Measurements from ENCODE around the gene GALP. TPM values are rescaled to one million over a fixed set of nuclear protein-coding genes. Genes with fewer than 3 reads are reported as not detected.
A peak's percentile ranks its signal among the peaks of the same experiment; 100 is the strongest.
"Not testable (repeated sequence)": the region's sequence is repeated elsewhere in the genome, so short reads cannot be mapped to it uniquely, and the experiment has no call there.

Gene GALP
- total RNA-seq, 1 donor from 2014 or later = not detected

DNA sequence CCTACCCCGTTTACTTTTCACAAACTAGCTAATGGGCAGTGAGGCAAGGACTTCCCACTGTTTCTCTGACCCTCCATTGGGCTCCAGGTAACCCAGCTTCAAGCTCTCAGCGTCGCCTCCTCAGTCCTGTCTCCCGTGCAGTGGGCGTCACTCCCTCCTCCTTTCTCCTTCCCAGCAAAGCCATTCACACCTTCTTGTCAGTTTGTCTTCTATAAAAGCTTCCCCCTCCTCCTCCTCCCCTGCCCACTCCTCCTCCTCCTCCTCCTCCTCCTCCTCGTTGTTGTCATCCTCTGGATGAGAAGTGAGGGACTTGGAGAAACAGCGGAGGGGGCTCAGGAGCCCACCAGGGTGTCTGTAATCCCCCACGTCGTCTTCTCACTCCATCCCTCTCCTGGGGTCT, 1.7 kb upstream of the GALP start:
- intact Hi-C loops (cut with DNase I) = loop anchor here (5.0 kb wide), 1 partner anchor 97 kb away; no protein-coding TSS in a partner anchor
- ATAC-seq (ENCODE audit: poor library complexity) (no peak), DNase-seq (no peak)

DNA sequence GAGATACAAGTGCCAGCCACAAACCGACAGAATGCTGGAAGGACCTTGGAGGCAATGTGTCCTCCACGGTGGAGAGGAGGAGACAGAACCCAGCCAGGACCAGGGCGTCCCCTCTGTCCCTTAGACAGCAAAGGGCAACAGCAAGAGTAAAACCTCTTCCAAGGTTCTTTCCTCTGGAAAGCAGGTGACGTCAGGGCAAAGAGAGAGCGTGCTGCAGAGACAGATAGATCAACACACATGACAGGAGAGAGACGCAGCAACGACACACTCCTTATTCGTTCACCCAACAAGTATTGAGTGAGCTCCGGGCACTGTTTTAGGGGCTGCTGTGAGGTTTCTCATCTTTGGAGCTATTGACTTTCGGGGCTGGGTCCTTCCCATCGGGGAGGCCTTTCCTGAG, 1.3 kb upstream of the GALP start:
- DNase-seq = no peak
- intact Hi-C loops (cut with DNase I) = loop anchor here (5.0 kb wide), 1 partner anchor 97 kb away; no protein-coding TSS in a partner anchor
- ATAC-seq (ENCODE audit: poor library complexity) = no peak

DNA sequence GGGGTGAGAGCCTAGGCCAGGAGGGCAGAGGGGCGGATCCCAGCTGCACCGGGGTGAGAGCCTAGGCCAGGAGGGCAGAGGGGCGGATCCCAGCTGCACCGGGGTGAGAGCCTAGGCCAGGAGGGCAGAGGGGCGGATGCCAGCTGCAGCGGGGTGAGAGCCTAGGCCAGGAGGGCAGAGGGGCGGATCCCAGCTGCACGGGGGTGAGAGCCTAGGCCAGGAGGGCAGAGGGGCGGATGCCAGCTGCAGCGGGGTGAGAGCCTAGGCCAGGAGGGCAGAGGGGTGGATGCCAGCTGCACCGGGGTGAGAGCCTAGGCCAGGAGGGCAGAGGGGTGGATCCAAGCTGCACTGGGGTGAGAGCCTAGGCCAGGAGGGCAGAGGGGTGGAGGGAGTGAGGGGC, 502 bp downstream of the GALP start:
- ATAC-seq (ENCODE audit: poor library complexity); DNase-seq; intact Hi-C loops (cut with DNase I): not testable (repeated sequence)

DNA sequence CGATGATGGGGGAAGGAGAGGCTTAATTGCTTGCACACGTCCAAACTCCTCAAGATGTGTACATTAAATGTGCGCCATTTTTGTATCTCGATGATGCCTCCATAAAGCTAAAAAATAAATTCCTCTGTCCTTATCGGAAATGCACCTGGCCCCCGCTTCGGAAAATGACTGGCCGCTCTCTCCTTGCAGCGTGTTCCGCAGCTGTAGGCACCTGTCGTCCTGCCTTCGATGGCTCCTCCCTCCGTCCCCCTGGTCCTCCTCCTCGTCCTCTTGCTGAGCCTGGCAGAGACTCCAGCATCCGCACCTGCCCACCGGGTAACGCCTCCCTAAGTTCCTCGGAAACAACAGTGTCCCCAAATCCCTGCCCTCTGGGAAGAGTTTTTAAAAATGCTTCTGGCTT, 1.1 kb downstream of the GALP start:
- ATAC-seq (ENCODE audit: poor library complexity) (no peak), DNase-seq (no peak)
- intact Hi-C loops (cut with DNase I) = no loop called here

DNA sequence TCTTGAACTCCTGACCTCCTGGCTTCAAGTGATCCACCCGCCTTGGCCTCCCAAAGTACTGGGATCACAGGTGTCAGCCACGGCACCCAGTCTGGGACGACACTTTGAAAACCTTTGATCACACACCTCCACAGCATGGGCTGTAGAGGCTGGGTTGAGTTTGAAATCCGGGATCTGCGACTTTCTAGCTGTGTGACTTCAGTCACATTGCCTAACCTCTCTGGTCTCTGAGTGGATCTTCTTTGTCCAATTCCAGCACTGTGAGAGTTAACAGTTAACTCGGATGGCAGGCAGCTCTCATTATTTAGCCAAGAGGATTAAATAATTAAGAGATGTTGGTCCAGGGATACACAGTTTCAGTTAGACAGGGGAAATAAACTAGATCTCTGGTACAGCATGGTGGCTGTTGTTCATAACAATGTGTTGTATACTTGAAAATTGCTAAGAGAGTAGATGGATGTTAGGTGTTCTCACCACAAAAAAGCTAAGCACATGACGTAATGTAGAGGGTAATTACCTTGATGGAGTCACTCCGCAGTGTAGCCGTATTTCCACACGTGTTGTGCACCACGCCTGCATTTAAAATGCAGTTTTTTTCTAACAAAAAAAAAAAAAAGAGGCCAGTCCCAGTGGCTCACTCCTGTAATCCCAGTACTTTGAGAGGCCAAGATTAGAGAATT, 1.9 kb downstream of the GALP start:
- no peak for ATAC-seq (ENCODE audit: poor library complexity)
- intact Hi-C loops (cut with DNase I) = no loop called here
- no peak for DNase-seq

DNA sequence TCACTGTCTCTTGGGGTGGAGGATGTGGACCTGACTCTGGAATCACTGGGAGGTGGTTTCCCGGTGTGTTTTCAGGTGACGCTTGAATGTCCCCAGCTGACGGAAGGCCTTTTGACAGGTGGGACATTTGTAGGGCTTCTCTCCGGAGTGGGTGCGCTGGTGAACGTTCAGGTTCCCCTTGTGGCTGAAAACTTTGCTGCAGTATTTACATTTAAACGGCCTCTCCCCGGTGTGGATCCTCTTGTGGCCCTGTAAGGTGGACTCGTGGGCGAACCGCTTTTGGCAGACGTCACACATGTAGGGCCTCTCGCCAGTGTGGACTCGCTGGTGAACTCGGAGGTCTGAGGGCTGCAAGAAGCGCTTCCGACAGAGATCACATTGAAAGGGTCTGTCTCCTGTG, 14.0 kb downstream of the GALP start:
- intact Hi-C loops (cut with DNase I) = no loop called here
- no peak for DNase-seq
- no peak for ATAC-seq (ENCODE audit: poor library complexity)

DNA sequence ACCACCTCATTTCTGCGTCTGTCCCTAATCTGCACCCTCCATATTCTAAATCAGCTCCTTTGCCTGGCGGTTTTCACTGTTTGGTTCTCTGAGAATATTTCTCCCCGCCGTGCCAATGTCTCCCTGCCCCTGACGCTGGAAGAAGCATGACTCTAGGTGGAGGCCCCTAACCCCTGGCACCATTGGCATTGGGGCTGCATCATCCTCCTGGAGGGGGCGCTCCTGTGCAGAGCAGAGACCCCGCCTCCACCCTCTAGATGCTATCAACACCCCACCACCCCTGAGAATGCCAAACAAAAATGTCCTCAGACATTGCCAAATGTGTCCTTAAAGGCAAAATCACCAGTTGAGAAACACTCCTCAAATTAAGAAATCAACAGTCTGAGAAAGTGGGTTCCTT, 15.3 kb downstream of the GALP start:
- ATAC-seq (ENCODE audit: poor library complexity) (no peak), DNase-seq (no peak)
- intact Hi-C loops (cut with DNase I) = no loop called here

DNA sequence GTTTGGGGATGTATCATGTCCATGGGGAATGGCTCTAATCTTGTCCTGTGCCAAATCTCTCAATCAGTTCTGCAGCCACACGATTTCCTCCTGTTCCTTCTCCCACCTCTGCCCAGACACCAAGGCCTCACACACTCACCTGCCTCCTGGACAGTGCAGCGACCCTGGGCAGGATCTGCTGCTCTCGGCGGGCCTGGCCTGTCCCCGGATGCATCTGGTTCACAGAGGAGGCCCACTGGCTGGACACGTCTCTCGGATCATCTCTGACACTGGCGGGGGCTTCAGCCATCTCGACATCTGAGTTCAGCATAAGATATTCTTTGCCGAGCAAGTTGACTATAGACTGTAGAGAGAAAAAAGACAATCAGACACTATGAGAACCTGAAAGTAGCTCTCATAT, 15.9 kb downstream of the GALP start:
- intact Hi-C loops (cut with DNase I) = no loop called here
- ATAC-seq (ENCODE audit: poor library complexity) (no peak), DNase-seq (no peak)

DNA sequence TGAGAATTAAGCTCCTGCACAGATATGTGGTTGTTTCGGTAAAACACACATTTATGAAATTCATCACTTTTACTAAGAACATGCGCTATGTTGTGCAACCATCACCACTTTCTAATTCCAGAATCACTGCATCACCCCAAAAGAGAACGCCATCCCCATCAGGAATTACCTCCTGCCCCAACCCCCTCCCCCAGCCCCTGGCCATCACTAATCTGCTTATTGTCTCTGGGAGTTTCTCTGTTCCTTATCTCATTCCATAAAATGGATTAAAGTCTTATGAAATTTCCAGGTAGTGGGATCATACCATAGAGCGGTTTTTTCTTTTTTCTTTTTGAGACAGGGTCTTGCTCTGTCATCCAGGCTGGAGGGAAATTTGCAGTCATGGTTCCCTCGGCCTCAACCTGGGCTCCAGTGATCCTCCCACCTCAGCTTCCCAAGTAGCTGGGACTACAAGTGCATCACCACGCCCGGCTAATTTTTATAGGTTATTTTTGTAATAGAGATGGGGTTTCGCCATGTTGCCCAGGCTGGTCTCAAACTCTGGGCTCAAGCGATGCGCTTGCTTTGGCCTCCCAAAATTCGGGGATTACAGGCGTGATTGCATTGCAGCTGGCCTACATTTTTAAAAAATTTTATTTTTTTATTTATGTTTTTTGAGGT, 18.3 kb downstream of the GALP start:
- no peak for ATAC-seq (ENCODE audit: poor library complexity)
- intact Hi-C loops (cut with DNase I) = no loop called here

DNA sequence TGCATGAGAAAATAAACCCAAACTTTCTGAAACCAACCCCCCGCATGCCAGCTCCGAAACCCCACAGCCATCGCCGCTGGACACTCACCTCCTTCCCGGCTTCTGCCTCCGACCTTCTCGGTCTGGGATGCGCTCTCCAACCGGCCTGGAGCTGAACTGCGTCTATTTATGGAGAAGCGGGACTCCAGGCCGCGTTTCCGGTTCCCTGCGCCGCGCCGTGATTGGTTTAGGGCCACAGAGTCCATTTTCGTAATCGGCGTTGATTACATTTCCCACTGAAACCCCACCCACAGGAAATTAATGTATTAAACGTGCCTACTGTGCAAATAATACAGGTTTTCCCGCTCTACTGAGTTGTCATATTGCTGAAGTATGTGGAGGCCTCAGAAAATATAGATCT, 21.8 kb downstream of the GALP start, which contains the start of gene ZSCAN5B:
Gene ZSCAN5B, minus strand, starts transcription at position 138 of the 400 bp plus-strand sequence. CDS start 4,731 bp downstream, outside the sequence.
- DNase-seq; intact Hi-C loops (cut with DNase I); ATAC-seq (ENCODE audit: poor library complexity): not testable (repeated sequence)

More for the DNA sequence above, 18.3 kb downstream of the GALP start:
- no peak for DNase-seq

DNA sequence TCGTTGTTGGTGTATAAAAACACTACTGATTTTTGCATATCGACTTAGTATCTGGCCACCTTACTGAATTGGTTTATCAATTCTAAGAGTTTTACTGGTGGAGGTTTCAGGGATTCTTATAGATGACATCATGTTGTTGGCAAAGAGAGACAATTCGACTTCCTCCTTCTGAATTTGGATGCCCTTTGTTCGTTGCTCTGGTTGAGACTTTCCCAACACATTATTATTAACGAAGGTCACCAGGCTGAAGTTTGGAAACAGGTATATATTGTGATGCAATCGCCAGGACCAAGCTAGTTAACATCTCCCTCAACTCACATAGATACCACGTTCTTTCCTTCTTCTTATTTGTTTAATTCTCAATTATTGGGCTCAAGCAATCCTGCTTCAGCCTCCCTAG, 23.9 kb downstream of the GALP start:
- no peak for DNase-seq
- intact Hi-C loops (cut with DNase I) = no loop called here

DNA sequence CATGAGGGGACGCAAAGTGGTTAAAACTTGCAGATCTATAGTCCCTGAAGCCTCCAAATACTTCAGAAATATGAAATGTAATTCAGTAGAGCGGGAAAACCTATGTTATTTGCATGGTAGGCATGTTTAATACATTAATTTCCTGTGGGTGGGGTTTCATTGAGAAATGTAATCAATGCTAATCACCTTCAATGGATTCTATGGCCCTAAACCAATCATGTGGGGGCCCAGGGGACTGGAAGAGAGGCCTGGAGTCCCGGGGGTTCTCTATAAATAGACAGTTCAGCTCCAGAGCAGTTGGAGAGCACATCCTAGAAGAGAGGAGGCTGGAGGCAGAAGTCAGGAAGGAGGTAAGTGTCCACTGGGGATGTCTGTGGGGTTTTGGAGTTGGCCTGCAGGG, 26.2 kb downstream of the GALP start, which contains the start of gene ZSCAN5C:
Gene ZSCAN5C, plus strand, starts transcription at position 301 of the 400 bp plus-strand sequence. CDS start 3,641 bp downstream, outside the sequence.
- intact Hi-C loops (cut with DNase I) = no loop called here
- ATAC-seq (ENCODE audit: poor library complexity) (no peak), DNase-seq (no peak)

More for the DNA sequence above, 23.9 kb downstream of the GALP start:
- no peak for ATAC-seq (ENCODE audit: poor library complexity)

DNA sequence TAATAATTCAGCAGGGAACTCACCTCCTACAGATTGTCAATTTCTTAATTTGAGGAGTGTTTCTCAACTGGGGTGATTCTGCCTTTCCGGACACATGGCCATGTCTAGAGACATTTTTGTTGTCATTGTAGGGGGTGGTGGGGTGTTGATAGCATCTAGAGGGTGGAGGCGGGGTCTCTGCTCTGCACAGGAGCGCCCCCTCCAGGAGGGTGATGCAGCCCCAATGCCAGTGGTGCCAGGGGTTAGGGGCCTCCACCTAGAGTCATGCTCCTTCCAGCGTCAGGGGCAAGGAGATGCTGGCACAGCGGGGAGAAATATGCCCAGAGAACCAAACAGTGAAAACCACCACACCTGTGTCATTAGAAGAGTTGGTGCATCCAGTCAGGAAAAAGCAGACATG, 31.8 kb downstream of the GALP start:
- DNase-seq; intact Hi-C loops (cut with DNase I); ATAC-seq (ENCODE audit: poor library complexity): not testable (repeated sequence)

DNA sequence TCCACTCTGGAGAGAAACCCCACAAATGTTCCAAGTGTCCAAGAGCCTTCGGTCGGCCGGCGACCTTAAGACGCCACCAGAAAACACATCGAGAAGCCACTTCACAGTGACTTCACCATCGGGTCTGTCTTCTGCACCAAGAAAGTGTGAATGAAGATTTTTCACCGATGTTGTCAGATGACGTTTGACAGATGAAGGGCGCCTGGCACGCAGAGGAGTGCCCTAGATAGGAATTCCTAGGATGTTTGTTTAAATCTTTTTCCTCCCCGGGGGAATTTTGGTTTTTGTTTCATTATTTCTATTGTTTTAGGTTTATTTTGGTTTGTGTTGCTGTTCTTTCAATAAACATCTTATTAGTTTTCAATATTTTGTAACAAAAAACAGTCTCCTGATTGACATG, 33.3 kb downstream of the GALP start:
- DNase-seq (no peak), ATAC-seq (ENCODE audit: poor library complexity) (no peak)
- intact Hi-C loops (cut with DNase I) = no loop called here

DNA sequence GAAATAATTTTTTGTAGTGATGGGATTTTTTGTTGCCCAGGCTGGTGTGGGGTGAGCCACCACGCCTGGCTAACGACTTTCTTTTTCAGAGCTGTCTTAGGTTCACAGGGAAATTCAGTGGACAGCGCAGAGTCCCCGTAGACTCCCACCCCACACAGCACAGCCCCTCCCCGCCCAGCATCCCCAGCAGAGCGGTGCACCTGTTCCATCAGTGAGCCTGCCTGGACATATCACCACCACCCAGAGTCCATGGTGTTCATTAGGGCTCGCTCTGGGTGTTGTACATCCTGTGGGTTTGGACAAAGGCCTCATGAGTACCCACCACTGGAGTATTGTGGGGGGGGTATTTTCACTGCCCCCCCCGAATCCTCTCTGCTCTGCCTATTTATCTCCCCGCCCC, 34.2 kb downstream of the GALP start:
- ATAC-seq (ENCODE audit: poor library complexity); DNase-seq; intact Hi-C loops (cut with DNase I): not testable (repeated sequence)

DNA sequence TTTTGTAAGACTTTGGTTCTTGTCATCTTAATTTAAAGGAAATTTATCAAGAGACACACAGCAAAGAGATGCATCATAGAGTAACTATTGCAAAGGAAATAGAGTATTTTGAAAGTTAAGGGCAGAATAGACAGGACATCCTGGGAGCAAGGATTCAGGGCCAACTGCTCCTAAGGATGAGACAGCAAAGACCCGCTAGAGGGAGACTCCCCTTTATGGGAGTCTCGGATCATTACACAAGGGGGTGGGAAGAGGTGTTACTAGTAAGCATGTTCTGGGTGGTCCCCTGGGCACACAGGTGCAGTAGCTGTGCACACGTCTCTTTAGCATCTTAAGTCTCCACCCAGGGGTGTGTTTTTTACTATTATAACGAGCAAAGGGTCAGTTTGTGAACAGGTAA, 35.9 kb downstream of the GALP start:
- DNase-seq (no peak), ATAC-seq (ENCODE audit: poor library complexity) (no peak)
- intact Hi-C loops (cut with DNase I) = no loop called here

DNA sequence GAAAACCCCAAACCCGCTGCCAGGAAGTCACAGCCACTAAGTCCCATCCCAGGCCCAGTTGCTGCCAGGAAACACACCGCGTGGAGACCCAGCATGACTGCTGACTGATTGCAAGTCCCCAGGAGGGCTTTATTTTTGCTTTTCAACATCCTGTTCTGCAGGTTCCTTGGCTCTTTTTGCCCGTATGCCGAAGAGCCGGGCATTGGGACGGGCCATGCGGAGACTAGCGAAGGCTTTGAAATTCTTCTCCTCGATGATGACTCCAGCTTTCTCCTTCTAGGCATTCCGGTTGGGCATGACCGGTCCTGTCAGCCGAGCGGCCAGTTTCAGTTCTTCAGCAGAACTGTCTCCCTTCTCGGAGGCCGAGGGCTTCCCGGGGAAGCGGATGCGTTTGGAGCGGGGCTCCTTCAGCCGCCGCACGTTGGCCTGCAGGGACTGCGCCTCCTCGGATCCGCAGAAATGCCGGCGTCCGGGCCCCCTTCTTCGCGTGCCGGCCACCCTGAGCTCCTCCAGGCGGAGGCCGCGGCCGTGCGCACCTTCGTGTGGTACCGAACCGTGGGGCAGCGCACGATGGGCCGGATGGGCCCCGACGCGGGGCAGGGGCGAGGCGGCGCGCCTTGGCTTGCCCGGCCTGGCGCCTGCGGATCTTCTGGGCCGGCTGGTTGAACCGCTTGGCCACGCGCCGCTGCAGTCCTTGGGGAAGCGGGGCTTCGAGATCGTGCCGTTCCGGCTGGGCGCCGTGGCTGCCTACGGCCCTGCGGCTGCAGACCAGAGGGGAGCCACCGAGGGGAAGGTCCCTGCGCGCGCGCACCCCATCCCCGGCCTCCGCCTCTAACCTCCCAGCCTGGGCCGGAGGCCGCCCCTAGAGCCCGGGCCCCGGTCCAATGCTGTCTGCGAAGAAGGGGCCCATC, 41.5 kb downstream of the GALP start:
- peak; percentile 49 for ATAC-seq (ENCODE audit: poor library complexity)
- peak; percentile 44 for DNase-seq
- intact Hi-C loops (cut with DNase I) = no loop called here

DNA sequence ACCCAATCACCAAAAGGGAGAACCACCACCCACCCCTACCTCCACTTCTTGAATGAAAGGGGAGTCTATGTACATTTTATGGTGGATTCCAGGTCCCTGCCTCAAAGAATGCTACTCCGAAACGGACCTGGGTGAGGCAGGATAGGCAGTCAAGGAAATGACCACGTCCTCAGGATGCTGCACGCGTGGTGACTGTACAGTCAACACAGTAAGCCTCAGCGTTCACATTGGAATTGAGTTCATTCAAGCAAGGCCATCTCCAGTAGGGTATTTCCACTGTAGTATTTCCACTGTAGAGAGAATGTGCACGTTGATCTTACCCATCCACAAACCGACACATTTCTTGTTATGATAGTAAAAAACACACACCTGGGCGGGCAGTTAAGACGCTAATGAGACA, 43.2 kb downstream of the GALP start:
- no peak for DNase-seq

DNA sequence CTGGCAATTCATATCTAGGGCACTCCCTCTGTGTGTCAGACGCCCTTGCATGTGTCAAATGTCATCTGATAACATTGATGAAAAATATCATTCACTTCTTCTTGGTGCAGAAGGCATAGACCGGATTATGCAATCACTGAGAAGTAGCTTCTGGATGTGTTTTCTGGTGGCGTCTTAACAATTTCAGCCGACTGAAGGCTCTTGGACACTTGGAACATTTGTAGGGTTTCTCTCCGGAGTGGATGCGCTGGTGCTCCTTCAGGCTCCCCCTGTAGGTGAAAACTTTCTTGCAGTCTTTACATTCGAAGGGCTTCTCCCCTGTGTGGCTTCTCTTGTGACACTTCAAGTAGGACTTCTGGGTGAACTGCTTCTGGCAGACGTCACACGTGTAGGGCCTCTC, 45.6 kb downstream of the GALP start:
- intact Hi-C loops (cut with DNase I); DNase-seq; ATAC-seq (ENCODE audit: poor library complexity): not testable (repeated sequence)

More for the DNA sequence above, 43.2 kb downstream of the GALP start:
- intact Hi-C loops (cut with DNase I) = no loop called here
- ATAC-seq (ENCODE audit: poor library complexity) = no peak
